ENCODE measurements around the gene TENM3.

Gene TENM3

DNA sequence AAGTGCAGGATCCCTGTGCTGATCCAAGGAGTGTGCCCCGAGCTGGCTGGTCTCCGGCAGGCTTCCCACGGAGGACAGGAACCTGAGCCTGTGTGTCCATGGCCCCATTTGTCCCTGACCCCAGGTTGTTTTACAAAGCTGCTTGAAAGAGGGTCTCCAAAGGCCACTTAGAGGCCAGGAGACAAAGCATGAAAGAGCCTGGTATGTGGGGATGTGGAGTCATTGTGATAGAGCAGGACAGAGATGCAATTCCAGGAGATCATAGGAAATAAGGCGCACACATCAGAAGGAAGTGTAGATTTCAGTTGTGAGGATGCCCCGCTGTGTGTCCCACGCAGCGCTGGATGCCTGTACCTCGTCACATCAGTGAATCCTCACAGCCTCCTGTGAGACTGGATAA, 48.0 kb downstream of the TENM3 start:
- no peak for DNase-seq (ENCODE audit: low spot score)

DNA sequence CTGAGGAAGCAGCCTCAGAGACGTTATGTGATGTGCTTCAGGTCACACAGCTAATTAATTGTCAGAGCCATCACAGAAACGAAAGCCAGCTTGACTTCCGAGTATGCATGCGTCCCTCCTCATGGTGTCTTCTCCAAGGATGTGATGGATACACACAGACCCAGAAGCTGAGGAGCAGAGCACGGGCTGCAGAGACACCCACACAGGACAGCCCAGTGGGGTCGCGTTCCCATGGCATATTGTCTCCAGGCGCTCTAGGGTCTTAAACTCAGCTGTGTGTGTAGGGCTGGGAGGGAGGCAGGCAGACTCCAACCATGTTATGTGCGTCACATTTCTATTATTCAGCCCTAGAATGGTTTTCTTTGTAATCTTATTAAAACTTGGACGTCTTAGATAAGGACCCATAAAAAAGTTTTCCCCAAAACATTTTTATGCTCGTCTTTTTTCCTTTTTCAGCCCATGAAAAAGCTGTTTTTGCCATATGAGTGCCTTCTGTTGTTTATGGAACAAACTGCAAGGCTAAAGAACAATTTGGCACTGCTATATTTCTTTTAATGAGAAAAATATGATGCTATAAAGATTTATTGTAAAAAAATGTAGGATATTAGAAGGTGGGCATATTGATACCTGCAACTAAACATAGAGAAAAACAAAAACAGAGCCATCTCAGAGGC, 48.5 kb downstream of the TENM3 start:
- DNase-seq (ENCODE audit: low spot score) = no peak

DNA sequence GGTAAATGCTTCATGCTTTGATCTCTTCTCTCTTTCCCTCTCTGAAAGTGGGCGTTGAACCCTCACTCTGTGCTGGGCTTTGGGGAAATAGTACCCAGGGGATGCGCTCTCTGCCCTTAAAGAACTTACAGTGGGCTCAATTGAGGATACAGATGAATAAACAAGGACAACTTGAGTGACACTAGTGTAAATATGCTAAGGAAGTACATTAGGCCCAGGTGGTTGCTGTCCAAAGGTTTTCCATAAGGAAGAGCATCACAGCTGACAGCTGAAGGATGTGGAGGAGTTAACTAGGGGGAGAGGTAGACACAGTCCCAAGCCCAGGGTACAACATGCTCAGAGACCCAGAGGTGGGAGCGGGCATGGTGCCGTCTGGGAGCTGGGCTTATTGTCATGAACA, 49.4 kb downstream of the TENM3 start:
- DNase-seq (ENCODE audit: low spot score) = no peak

DNA sequence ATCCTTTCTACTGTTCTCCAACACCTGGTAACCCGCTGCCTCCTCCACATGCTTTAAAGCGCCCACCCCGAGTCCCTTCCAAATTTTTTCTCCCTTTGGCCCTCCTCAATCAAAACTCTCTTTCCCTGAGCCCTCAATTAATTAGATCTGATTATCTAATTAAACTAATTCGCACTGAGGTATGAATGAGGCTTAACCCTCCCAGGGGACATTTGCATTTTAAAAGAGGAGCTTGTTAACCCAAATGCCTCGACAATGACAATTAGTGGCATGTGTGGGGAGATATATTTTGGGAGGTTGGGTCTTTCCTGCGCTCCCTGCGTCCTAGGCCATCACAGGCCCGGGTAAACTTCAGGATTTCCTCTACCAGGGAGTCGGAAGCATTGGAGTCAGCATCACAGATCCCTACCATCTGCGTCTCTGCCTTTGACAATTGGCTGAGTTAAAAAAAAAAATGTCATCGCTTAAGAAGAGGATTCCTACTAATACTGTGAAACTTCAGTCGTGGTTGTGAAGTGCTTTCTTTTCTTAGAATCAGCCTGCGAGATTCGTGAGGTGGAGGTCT, 50.6 kb downstream of the TENM3 start:
- DNase-seq (ENCODE audit: low spot score) = no peak

DNA sequence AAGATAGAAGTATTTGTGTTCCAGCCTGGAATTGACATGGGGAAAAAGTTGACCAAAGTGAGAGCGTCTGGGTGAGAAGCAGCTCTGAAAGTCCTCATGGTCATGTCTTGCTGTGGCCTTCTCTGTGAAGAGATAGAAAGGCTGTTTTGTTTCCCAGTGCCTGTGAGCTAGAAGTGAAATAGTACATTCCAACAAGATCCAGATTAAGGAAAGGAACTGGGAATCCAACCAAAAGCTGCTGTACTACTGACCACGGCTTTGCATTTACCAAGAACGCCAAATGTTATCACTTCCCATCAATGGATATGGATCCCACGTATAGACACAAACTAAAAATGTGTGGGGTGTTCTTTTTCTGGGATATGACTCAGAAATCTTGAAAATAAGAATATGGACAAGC, 51.2 kb downstream of the TENM3 start:
- no peak for DNase-seq (ENCODE audit: low spot score)

DNA sequence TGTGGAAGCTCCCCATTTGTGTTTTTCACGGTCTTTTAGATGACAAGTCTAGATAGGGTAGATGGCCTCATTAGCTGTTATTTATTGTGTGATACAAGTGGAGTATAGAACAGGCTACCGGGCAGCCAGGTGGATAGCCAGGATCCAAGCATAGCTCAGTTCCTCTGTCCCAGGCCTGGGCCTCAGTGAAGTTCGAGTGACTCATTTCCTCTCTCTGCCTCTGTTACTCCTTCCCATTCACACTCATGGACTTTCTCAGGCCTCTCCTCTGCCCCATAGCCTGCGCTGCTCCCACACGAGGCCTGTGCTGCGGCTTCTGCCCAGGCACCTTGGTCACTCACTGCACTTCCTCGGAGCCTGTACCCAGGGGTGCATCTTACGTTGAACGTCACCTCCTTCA, 54.5 kb downstream of the TENM3 start:
- no peak for DNase-seq (ENCODE audit: low spot score)

DNA sequence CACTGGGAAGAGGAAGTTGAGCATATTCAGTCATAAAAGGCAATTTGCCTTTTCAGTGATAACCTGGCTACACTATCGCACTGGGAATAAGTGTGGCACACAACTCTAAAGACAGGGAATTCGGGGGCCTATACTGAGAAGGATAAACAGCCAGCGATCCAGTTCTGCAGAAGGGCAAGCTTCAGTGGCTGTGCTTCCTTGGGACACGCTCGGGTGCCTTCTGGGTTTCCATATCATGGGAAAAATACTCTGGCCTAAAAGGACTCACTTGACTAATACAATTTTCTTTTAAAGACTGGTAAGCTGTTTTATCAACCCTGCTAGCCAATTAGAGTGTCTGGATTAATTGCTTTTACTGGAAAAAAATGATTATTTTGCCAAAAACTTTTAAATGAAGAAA, 58.5 kb downstream of the TENM3 start:
- DNase-seq (ENCODE audit: low spot score) = no peak

DNA sequence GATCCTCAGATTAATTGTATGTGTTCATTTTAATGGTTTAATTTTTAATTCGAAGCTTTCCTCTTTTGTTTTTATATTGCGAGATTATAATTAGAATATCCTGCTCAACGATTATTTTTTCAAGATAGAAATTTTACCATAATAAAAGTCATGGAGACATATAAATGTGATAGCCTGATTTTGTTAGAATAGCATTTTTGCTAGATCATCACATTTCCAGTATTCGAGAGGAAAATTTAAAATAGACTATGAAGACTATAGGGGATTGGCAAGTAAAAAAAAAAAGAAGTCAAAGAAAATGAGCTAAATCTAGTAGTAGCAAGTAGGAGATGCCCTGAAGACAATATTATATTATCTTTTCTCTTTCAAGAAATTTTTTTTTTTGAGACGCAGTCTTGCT, 60.6 kb downstream of the TENM3 start:
- no peak for DNase-seq (ENCODE audit: low spot score)

DNA sequence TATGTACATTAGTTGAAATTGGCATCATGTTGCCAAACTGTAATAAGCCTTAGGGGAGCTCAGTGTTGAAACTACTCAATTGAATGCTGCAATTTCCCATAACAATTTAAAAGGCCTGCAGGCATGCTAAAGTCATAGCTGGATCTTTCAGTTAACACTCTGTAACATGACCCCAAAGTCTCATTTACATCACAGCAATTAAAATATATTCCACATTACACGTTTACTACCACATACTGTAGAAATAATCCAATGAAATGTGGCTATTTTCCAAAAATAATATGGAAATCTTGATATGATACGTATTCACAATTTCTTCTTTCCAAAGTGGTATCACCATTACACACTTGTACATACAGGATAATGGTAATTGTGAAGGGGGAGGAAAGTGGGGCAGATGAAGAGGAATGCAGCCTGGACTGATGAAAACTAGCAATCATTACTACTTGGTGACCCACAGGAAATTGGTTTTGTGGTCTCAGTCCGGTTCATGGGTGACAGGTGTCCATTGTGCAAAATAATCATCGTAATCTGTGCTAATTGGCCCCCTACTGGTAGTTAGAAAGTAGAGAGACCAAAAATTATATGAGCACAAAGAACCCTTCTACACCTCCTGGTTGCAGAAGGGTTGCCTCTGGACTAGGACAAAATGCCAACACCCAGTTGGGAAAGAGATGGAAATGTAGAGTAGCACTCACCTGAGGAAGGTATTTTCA, 63.7 kb downstream of the TENM3 start:
- DNase-seq (ENCODE audit: low spot score) = no peak

DNA sequence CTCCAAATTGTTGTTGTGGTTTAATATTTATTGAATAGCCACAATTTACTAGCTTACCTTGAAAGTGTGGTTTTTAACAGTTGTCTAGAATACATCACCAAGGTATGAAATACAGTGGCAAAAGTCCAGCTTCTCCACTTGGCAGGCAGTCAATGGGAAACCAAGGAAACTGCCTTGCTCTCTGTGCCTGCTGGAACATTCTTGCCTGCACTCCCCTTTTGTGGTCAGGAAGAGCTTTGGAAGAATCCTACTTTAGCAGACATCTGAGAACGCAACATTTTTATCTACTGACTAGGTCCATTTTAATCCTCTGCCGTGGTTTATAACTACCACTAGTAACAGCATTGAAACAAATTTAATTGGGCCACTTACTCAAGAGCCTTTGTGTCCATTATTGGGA, 64.5 kb downstream of the TENM3 start:
- DNase-seq (ENCODE audit: low spot score) = no peak

DNA sequence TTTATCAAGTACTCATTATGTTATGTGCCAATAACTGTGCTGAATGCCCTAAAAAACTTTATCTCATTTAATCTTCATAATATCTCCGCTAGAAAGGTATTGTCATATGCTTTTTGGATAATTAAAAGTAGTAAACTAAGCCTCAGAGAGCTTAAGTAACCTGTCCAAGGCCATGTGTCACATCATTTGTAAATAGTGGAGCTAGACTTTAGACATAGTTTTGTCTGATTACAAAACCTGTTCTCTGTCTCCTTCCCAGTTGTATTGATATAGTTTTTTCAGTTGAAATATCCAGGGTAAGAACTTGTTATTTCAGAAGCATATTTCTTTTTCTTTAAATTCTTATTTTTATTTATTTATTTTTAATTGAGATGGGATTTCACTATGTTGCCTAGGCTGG, 66.7 kb downstream of the TENM3 start:
- DNase-seq (ENCODE audit: low spot score) = no peak

DNA sequence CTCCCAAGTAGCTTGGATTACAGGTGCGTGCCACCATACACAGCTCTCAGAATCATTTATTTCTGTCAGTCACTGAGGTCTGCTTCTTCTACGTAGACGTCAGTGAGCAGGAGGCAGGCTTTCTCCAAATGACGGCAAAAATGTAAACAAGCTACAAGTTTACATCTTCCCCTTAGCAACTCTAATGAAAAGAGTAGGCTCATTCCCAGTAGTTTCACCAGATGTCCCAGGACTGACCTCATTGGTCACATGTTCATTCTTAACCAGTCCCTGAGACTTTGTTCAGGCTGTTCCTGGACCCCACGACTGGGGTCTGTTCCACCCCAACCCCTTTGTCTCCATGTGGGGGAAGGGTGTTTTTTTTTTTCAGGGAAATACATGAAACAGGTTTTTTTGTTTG, 67.1 kb downstream of the TENM3 start:
- DNase-seq (ENCODE audit: low spot score) = no peak

DNA sequence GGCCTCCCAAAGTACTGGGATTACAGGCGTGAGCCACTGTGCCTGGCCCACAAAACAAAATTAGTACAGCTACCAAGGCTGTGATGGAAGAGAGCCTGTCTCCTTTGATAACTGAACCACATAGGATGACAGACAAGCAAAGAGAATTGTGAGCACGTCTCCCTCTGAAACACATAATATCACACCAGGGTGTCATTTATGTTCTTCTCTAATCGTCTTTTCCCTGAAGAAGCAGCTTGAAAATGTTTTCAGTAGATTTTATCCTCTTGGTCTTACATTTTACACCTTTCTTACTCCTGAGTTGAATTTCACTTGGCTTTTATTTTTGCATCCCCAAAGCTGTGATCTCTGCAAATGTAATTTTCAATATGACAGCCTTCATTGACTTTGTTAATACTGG, 67.8 kb downstream of the TENM3 start:
- DNase-seq (ENCODE audit: low spot score) = no peak

DNA sequence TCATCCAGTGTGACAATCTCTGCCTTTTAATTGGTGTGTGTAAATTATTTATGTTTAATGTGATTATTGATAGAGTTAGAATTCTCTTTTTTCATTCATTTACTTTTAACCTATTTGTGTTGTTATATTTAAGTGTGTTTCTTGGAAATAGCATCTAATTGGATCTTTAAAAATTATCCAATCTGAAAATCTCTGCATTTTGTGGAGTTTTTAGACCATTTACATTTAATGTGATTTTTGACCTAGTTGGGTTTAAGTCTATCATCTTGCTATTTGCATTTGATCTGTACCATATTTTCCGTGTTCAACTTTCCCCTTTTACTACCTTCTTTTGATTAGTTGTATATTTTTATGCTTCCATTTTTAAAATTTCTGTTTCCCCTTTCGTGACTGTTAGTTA, 71.3 kb downstream of the TENM3 start:
- DNase-seq (ENCODE audit: low spot score) = no peak

DNA sequence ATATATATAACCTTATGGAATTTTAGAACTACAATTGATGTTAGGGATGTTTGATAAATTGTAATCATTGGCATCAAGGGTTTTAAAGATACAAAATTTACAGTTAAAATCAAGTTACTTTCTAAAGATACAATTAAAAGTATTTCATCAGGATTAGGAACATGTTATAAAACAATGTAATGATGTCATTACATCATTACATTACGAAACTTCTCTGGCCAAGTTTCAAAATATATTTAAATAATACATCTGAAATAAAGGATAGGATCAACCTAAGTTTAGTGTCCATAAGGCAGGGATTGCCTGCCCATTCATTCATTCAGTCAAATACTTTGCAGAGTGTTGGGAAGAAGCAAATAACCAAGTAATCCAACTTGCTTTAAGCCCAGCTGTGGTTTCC, 75.1 kb downstream of the TENM3 start:
- DNase-seq (ENCODE audit: low spot score) = no peak

DNA sequence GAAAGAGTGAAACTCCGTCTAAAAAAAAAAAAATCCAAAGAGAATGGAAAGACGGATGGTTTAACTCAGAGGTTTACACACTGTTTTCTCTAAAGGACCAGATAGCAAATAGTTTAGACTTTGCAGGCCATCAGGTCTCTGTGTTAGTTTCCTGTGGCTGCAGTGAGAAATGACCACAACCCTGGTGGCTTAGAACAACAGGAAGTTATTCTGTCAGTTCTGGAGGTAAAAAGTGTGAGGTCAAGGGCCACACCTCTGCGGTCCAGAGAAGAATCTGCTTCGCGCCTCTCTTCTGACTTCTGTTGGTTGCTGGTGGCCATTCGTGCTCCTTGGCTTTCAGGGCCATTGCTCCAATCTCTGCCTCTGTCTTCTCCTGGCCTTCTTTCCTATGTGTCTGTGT, 76.9 kb downstream of the TENM3 start:
- DNase-seq (ENCODE audit: low spot score) = no peak

DNA sequence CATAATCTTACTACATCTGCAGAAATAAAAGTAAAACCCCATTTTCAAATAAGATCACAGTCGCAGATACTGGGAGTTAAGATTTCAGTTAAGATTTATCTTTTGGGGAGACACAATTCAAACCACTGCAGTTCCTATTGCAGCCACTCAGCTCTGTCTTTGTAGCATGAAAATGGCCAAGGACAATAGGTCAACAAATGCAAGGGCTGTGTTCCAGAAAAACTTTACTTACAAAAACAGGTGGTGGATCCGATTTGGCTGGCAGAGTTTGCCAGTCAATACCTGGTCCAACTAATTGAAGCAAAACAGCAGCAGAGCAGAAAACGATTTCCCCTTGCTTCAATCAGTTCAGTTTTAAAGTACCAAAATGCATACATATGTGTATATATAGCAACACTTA, 77.4 kb downstream of the TENM3 start:
- no peak for DNase-seq (ENCODE audit: low spot score)

DNA sequence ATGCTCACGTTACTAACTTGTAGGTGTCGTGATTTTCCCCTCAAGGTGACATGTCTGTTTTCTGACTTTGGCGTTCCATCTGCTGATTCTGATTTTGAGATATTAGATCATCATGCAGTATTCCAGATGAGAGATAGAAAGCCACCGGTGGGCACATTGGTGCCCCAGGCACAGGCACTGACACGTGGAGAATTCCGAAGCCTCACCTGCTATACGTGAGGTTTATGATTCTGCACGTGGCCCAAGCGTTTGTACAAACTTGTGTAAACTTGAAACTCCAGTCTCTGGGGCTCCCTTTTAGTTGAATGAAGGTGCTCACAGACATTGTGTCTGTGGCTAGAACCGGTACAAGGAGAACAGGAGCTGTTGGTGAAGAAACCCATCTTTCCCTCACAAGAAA, 81.1 kb downstream of the TENM3 start:
- no peak for DNase-seq (ENCODE audit: low spot score)

DNA sequence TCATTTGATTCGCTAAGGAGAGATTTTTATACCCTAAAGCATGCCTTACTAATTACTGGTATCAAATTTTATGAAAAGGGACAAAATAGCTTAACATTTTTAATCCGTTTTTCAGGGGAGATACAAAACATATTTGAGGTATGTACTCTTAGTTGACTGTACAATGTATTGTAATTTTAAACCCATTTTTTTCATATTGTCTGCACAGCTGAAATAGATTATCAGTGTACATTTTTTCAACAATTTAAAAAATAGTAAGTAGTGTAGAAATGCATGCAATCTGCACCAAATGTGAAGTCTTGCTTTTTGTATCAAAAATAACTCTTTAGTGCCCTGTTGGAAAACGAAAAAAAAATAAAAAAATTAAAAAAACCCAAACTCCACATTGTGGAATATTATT, 82.2 kb downstream of the TENM3 start:
- DNase-seq (ENCODE audit: low spot score) = no peak

DNA sequence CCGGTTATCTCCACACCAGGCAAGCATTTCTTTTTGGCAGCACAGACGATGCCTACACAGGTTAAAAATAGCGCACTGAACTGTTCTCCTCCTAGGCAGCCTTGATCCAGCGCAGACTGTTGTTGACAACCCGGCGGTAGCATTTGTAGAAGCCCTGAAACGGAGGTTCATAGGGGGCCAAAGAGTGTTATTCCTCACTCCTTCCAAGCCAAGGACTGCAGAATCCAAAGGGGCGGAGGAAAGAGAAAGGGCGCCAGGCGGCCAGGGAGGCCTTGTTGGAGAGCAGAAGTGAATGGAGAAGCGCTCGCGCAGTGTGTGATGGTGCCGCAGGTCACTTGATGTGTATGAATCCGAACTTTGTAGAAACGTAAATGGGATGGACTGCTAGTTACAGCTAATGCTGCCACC, 82.7 kb downstream of the TENM3 start:
- no peak for DNase-seq (ENCODE audit: low spot score)

DNA sequence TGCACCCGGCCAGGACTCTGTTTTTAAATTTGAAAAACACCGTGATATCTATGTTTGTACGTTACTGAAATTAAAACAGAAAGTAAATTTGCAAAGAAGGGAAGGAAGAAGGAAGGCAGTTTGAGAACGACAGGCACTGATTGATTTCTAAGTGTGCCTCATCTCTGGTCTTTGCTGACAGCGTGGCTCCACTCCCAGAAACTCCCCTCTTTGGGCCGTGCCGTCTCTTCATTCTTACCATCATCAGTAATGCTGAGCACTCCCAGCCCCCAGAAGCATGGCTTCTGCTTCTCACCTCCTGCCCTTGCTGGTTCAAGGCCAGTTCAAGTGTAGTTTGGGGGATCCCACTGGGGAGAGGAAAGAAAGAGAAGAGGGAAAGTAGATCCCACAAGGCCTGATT, 85.3 kb downstream of the TENM3 start:
- no peak for DNase-seq (ENCODE audit: low spot score)

DNA sequence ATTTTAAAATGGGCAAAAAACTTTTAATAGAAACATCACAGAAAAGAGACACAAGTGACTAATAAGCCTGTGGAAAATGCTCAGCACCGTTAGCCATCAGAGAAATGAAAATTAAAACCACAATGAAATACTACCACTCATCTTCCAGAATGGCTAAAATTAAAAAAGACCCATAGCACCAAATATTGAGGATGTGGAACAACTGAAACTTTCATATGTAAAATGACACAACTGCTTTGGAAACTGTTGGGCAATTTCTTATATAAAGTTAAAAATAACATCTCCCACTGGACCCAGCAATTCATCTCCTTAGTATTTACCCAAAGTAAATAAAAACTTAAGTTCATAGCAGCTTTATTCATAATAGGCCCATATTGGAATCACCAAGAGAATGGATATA, 94.2 kb downstream of the TENM3 start:
- DNase-seq (ENCODE audit: low spot score) = no peak

DNA sequence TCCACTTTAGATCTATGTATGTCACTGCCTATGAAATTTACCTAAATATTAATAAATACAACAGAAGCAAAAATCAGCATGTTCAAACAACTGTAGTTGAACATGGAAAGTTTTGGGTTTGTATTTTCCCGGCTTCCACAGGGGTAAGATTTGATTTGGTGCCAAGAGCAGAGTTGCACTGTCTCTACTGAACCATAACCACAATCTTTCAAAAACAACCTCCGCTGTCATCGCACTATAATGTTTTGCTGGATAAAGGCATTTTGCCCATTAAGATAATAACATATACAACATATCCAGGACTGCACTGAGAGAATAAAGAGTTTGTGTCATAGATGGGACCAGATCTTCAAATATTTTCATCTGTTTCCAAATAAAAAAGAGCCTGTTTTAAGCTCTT, 94.9 kb downstream of the TENM3 start:
- no peak for DNase-seq (ENCODE audit: low spot score)

DNA sequence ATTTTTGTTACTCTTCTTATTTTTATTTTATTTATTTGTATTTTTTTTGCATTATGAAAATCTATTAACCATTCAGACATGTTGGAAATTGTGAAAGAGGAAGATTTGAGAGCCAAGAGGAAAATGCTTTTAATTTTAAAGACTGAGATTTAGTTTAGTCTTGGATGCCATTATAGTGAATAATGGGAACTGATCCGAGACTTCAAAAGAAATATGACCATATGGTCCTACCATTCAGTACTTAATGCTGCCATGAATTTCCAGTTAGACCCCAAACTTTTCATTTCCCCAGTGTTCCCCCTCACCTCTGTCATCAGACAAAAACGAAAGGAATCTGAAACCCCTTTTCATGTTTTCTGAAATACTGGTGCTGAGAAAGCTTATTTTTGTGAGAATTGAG, 95.5 kb downstream of the TENM3 start:
- DNase-seq (ENCODE audit: low spot score) = no peak
